GM13977 (cell line): ENCODE results near the gene DNPEP.

Experiments
- DNase-seq: peaks from one replicate; pipeline ENCODE4 v3.0.0; 2012; ENCODE audit warnings: low spot score
- in situ Hi-C: fragments of 300-500 bp; cut with MboI; formaldehyde crosslinking; loops from one replicate; pipeline ENCODE4 v1.12.0; 2022; ENCODE audit warnings: low sequenced_read_pairs, low pct_unique_long_range_greater_than_20kb, mixed read lengths, inconsistent platforms; ENCODE audit not compliant: unreplicated experiment
- TF ChIP-seq, protein P1 (sequence below): IDR thresholded peaks from 2 replicates; pipeline ENCODE4 v1.5.1; 2012; ENCODE audit warnings: mild to moderate bottlenecking, control low read depth; ENCODE audit not compliant: insufficient read depth; ENCODE audit errors: extremely low read depth, missing control alignments

The DNPEP gene

DNA sequence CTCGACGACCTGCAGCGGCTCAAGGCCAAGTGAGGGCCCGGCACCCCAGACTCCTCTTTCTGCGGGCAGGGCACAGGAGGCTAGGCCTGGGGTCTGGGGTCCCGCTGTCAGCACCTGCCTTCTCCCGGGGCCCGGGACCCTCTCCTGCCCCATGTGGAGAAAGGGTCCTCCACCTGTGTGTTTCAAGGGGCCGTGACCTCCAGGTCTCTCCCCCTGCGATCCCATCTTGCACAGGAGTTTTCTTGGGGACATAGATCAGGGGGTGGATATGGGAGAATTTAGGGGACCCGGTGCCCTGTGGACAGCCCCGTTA is 31.3 kb upstream of the DNPEP start:
- DNase-seq: no peak
- TF ChIP-seq, protein P1, sequence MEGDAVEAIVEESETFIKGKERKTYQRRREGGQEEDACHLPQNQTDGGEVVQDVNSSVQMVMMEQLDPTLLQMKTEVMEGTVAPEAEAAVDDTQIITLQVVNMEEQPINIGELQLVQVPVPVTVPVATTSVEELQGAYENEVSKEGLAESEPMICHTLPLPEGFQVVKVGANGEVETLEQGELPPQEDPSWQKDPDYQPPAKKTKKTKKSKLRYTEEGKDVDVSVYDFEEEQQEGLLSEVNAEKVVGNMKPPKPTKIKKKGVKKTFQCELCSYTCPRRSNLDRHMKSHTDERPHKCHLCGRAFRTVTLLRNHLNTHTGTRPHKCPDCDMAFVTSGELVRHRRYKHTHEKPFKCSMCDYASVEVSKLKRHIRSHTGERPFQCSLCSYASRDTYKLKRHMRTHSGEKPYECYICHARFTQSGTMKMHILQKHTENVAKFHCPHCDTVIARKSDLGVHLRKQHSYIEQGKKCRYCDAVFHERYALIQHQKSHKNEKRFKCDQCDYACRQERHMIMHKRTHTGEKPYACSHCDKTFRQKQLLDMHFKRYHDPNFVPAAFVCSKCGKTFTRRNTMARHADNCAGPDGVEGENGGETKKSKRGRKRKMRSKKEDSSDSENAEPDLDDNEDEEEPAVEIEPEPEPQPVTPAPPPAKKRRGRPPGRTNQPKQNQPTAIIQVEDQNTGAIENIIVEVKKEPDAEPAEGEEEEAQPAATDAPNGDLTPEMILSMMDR: no peak
- in situ Hi-C loops: no loop called here

DNA sequence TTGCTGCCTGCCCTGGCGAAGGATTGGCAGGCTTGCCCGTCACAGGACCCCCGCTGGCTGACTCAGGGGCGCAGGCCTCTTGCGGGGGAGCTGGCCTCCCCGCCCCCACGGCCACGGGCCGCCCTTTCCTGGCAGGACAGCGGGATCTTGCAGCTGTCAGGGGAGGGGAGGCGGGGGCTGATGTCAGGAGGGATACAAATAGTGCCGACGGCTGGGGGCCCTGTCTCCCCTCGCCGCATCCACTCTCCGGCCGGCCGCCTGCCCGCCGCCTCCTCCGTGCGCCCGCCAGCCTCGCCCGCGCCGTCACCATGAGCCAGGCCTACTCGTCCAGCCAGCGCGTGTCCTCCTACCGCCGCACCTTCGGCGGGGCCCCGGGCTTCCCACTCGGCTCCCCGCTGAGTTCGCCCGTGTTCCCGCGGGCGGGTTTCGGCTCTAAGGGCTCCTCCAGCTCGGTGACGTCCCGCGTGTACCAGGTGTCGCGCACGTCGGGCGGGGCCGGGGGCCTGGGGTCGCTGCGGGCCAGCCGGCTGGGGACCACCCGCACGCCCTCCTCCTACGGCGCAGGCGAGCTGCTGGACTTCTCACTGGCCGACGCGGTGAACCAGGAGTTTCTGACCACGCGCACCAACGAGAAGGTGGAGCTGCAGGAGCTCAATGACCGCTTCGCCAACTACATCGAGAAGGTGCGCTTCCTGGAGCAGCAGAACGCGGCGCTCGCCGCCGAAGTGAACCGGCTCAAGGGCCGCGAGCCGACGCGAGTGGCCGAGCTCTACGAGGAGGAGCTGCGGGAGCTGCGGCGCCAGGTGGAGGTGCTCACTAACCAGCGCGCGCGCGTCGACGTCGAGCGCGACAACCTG is 30.7 kb upstream of the DNPEP start, which contains the start of gene DES:
TSS of gene DES (plus strand) at position 223 of the 857 bp plus-strand sequence. CDS start at position 309, 86 bp downstream.
- TF ChIP-seq, protein P1: no peak
- in situ Hi-C loops: no loop called here
- DNase-seq: no peak

DNA sequence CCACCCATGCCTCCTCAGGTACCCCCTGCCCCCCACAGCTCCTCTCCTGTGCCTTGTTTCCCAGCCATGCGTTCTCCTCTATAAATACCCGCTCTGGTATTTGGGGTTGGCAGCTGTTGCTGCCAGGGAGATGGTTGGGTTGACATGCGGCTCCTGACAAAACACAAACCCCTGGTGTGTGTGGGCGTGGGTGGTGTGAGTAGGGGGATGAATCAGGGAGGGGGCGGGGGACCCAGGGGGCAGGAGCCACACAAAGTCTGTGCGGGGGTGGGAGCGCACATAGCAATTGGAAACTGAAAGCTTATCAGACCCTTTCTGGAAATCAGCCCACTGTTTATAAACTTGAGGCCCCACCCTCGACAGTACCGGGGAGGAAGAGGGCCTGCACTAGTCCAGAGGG is 29.7 kb upstream of the DNPEP start:
- in situ Hi-C loops: no loop called here
- DNase-seq: no peak
- TF ChIP-seq, protein P1: no peak

DNA sequence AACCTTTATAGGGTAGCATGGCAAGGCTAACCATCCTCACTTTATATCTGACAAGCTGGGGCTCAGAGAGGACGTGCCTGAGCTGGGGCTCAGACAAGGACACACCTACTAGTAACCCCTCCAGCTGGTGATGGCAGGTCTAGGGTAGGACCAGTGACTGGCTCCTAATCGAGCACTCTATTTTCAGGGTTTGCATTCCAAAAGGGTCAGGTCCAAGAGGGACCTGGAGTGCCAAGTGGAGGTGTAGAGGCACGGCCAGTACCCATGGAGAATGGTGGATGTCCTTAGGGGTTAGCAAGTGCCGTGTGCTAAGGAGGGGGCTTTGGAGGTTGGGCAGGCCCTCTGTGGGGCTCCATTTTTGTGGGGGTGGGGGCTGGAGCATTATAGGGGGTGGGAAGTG is 29.2 kb upstream of the DNPEP start:
- in situ Hi-C loops: no loop called here
- no peak for DNase-seq
- TF ChIP-seq, protein P1: no peak

DNA sequence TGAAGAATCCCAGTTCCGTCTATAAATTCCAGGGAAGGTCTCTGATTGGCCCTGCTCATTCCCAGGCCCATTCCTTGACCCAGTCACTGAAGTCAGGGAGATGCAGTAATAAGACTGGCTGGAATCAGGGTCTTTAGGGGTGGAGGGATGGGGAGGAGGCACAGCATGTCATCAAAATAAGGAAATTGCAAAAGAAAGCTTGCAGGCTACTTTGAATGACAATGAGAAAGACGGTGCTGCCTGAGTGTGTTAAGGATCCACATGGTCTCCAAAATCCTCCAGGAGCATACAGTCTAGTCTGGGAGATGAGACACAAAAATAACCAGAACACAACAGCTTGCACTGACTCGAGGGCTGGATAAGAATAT is 28.5 kb upstream of the DNPEP start:
- in situ Hi-C loops: no loop called here
- no peak for DNase-seq
- TF ChIP-seq, protein P1: no peak

DNA sequence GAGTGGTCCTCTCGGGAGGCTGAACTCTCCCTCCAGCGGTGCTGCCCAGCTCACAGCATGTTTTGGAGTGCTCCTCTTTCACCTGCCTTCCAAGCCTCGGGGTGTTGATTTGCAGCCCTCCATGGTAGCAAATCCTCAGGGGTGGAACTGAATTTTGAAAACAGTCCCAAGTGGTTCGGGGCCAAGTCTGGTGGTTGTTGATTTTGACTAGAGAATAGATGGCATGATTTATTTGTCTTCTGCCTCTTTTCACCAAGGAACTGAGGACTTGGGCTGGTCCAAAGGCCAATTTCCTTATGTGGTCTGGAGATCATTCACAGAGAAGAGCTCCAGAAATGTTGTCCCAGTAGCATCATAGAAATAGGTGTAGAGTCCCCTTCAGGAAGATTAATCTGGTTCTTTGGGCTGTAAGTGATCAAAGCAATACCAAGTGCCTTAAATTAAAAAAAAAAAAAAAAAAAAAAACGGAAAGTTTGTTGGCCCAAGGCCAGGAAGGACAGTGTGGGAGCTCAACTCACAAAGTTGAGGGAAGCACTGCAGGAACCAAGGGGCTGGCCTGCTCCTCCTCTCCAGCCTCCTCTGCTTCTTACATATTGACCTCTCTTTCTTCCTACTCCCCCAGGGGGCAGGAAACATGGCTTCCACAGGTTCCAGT is 28.0 kb upstream of the DNPEP start:
- in situ Hi-C loops: no loop called here
- TF ChIP-seq, protein P1: no peak
- DNase-seq: no peak
